Activated CD4-positive, alpha-beta T cell treated with anti-CD3 and anti-CD28 coated beads, Interleukin-2, Interleukin-6, amounts not matched to agents 100 ng/mL and 50 ng/mL, durations not matched to agents 16 hours and 8 hours (primary cell): ENCODE measurements around the gene PPP1R14B.

Experiments used
- DNase-seq: peaks from one replicate; pipeline ENCODE4 v3.0.0-alpha.2; 2020

PPP1R14B gene

DNA sequence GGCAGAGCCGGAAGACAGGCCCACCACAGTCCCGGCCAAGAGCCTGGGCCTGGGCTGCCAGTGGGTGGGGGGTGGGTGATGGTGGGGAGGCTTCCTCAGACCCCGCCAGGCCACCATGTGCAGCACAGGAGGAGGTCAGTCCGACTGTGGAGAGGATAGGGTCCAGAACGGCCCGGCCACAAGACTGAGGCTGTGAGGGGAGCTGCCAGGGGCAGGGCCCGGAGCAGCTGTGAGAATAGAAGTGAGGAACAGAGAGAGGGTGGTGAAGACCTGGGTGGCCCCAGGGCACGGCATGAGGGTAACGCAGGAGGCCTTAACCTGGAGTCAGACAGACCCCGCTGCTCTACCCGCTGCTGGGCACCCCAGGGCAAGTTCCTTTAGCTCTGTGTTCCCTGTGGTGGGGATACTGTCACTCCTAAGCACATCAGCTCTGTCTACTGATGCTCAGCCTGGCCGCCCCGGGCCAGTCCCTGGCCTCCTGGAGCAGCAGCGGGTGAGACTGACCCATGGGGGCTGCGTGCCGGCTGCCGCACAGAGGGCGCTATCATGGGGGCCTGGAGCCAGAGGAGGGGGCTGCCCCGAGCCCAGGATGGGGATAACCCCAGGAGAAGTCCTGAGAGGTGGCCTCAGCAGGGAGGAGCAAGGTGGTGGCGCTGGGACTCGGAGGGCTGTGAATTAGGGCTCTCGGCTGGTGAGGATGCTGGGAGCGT is 38.5 kb downstream of the PPP1R14B start:
- no peak for DNase-seq

DNA sequence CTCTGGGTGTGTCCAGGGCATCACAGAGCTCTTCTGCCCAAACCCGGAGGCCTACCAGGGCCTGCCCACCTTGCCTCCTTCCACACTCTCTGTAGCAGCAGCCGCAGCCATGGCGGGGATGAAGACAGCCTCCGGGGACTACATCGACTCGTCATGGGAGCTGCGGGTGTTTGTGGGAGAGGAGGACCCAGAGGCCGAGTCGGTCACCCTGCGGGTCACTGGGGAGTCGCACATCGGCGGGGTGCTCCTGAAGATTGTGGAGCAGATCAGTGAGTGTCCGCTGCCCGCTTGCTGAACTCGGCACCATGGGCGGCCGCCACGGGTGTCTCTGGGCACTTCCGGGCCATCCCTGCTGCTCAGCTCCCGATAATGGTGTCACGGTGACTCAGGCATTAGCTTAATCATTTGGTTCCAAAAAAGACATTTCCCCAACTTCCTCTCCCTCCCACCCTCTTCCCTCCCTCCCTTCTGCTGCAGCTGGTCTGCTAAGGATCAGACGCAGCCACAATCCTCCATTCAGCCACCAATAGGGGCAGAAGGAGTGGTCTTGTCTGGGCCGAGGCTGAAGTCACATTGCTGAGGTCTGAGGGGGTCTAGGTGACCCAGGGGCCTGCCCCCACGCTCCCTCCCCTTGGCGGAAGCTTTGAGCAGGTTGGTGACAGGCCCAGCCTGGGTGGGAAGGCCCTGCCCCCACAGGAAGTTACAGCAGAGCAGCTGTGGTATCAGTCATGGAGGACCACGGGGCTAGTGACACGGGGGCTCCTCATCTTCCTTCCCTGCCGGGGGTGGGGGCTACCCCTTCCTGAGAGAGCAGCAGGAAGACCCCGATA is 39.3 kb downstream of the PPP1R14B start:
- peak; percentile 90 for DNase-seq

DNA sequence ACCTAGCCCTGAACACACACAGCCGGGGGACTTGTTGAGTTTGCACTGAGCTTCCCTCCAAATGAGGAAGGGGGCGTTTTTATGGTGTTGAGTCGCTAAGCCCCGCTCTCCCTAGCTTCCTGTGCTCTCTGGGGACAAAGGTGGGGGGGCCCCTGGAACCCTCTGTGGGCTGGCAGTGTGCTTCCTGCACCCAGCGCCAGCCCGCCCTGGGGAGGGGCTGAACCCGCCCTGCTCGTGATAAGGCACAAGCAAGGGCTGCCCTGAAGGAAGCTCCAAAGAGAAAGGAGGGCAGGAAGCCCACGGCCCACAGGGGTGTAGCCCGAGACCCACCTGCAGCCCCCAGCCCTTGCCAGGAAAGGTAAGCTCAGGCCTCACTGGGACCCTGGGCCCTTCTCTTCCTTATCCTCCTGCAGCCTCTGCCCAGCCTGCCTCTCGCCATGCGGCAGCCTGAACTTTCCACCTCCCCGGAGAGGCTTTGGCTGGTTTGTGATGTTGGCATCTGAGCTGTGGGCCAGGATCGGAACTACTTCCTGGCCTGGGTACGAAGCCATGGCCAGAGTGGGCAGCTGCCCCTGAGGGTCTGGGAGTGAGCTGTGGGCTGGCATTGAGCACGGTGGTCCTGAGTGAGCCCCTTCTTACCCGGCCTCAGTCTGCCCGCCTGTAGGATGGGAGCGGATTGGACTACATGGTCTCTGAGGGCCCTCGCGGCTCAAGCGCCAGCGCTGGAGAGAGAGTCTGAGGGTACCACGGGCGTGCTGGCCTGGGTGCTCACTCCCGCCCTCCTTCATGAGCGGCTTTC is 40.1 kb downstream of the PPP1R14B start, which contains the start of gene FERMT3:
Gene FERMT3 (plus strand): TSS at position 265 of the 799 bp plus-strand sequence. CDS start 644 bp downstream, outside the sequence.
- peak; percentile 90 for DNase-seq

DNA sequence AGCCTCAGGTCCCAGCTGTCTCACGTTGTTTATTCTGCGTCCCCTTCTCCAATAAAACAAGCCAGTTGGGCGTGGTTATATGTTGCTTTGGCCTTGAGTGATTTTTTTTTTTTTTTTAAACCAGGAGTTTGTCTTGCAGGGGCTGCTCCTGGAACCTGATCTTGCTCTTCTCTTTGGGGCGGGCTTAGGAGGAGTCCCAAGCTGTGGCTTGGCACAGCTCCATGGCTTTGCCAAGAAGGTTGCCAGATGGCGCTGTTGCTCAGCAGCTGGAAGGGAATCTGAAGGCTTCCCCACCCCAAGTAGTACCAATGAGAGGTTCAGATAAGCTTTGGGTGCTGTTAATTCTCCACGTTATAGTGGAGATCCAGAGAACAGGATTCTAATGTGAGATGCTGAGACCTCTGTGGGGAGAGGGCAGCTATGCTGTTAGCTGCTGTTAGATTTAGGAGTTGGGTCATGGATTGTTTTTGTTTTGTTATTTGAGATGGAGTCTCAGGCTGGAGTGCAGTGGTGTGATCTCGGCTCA is 42.2 kb downstream of the PPP1R14B start:
- peak; percentile 76 for DNase-seq

DNA sequence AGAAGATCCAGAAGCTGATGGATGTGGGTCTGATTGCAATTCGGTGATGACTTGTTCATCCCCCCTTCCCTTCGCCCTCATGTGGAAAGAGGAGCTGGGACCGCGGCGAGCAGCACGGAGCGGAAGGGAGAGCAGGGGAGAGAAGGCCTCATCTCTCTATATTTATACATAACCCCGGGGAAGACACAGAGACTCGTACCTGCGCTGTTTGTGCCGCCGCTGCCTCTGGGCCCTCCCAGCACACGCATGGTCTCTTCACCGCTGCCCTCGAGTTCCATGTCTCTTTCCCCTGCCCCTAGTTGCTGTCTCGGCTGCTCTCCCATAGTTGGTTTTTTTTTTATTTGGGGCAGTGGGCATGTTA is 42.7 kb downstream of the PPP1R14B start:
- DNase-seq, result no peak

DNA sequence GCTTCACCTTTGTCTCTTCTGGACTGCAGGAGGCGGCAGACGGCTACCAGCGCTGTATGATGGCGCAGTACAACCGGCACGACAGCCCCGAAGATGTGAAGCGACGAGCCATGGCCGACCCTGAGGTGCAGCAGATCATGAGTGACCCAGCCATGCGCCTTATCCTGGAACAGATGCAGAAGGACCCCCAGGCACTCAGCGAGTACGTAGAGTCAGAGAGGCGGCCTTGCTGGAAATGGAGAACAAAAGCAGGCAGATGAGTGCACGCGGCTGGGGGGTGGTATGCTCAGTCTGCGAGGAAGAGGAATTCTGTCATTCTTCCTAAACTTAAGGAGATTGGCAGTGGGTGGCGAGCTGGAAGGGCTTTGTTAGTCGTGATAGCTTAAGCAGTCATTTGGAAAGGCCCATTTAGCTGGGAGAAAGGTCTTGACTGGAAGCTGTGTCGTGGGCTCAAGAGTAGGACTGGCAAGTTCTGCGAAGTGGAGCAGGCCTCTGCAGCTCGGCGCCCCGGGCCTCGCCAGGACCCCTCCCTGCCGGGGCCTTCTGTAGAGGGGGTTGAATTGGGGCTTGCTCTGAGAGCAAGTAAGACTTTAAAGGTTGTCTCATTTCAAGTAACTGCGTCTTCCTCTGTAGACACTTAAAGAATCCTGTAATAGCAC is 43.2 kb downstream of the PPP1R14B start:
- no peak for DNase-seq

DNA sequence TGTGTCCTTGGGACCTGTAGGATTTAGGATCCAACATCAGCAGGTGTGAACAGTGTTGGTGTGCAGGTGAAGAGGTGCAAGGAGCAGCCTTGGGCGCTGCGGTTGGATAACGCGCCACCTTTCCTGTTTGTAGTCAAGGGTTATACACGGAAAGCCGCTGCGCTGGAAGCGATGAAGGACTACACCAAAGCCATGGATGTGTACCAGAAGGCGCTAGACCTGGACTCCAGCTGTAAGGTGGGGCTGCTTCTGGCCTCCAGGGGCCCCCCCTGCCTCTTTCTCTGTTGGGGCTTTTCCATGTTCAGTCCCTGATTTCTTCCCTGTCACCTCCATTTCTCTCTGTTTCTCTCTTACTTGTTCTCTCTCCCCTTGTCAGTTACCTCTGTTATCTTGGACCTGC is 43.8 kb downstream of the PPP1R14B start:
- DNase-seq, result no peak

DNA sequence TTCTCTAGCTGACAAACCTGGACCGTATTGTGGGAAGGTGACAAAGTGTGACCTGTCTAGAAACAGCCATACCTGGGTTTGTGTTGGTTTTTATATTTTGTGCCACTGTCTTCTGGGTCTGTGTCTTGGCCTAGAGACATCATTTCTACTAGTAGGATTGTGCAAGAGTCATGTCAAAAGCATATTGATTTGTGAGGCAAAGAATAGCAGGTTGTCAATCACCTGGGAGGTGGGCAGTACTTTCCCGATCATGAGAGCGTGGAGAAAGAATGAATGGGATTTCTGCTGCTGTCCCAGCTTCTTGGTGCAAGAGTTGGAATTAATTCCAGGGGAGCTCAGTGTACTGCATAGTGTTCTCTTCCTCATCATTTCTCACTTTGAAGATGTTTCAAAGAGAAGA is 45.2 kb downstream of the PPP1R14B start:
- no peak for DNase-seq

DNA sequence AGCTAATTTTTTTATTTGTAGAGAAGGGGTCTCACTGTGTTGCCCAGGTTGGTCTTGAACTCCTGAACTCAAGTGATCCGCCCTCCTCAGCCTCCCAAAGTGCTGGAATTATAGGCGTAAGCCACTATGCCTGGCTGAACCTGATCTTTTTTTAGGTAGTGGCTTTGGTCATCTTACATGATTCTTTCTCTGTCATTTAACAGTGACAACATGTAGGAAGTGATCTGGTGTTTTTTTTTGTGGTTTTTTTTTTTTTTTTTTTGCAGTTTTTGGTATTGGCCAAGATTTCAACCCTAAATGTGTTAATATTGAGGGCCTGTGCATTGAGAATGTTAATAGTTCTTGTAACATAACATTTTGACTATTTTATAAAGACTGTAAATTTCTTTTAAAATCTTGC is 48.2 kb downstream of the PPP1R14B start:
- DNase-seq, result no peak

DNA sequence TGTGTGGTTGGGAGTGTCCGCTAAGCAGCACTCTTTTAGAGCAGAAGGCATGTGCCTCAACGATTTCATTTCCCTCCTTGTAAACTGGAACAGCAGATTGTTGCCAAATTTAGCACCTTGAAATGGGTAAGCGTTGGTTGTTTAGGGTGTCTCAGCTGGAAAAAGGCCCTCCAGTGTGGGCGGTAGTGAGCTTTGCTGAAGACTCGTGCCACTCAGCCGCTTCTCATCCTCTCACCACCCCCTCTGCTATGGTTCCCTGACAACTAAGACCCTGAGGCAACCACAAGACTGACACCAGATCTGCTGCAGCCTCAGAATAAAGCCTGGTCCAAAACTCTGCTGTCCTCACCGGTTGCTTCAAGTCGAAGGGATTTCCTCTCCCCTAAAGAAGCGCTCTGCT is 50.1 kb downstream of the PPP1R14B start:
- no peak for DNase-seq
